ENCODE results near the gene NCAPG.

GRCh38 chr4:17876943-17877342 lies 66.2 kb downstream of the NCAPG start:
- TF ChIP-seq POLR2A (IDR thresholded peaks at IDR 0.05; ENCODE audit: low read length), result no peak
- no peak for TF ChIP-seq GATA1 (IDR thresholded peaks at IDR 0.05; ENCODE audit: low read depth, low read length)
